Astrocyte (in vitro differentiated cells and primary cell): ENCODE results near the gene AANAT.

Experiments
- EZH2 ChIP-seq: IDR thresholded peaks from 2 replicates; pipeline ENCODE4 v1.6.1; 2012; ENCODE audit warnings: mild to moderate bottlenecking, low read length, inconsistent platforms; ENCODE audit not compliant: insufficient read depth
- TF ChIP-seq, protein P1 (sequence below): IDR thresholded peaks from 2 replicates; pipeline ENCODE4 v1.5.1; 2011; ENCODE audit warnings: low read depth, mild to moderate bottlenecking, inconsistent platforms, low read length, moderate library complexity; ENCODE audit not compliant: insufficient read depth

DNA sequence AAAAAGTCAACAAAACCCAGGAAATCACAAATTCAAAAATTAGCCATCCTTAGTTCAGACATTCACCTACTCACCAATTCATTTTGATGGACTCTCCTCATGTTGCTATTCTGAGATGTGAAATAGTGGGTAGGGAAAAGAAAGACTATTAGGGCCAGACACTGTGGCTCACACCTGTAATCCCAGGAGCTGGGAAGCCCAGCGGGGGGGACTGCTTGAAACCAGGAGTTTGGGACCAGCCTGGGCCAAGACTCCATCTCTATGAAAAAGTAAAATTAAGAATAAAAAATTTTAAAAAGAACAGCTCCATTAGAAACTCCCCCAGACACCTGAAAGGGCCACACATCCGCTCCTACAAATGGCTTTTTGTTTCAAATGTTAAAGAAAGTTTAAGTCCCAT is 35.9 kb upstream of the AANAT start:
- TF ChIP-seq, protein P1, sequence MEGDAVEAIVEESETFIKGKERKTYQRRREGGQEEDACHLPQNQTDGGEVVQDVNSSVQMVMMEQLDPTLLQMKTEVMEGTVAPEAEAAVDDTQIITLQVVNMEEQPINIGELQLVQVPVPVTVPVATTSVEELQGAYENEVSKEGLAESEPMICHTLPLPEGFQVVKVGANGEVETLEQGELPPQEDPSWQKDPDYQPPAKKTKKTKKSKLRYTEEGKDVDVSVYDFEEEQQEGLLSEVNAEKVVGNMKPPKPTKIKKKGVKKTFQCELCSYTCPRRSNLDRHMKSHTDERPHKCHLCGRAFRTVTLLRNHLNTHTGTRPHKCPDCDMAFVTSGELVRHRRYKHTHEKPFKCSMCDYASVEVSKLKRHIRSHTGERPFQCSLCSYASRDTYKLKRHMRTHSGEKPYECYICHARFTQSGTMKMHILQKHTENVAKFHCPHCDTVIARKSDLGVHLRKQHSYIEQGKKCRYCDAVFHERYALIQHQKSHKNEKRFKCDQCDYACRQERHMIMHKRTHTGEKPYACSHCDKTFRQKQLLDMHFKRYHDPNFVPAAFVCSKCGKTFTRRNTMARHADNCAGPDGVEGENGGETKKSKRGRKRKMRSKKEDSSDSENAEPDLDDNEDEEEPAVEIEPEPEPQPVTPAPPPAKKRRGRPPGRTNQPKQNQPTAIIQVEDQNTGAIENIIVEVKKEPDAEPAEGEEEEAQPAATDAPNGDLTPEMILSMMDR, result no peak
- TF ChIP-seq EZH2, result no peak
